Measurements from ENCODE around the gene MPPED2.

GRCh38 chr11:30455025-30455424, 131.1 kb downstream of the MPPED2 start:
- TF ChIP-seq, protein P1, sequence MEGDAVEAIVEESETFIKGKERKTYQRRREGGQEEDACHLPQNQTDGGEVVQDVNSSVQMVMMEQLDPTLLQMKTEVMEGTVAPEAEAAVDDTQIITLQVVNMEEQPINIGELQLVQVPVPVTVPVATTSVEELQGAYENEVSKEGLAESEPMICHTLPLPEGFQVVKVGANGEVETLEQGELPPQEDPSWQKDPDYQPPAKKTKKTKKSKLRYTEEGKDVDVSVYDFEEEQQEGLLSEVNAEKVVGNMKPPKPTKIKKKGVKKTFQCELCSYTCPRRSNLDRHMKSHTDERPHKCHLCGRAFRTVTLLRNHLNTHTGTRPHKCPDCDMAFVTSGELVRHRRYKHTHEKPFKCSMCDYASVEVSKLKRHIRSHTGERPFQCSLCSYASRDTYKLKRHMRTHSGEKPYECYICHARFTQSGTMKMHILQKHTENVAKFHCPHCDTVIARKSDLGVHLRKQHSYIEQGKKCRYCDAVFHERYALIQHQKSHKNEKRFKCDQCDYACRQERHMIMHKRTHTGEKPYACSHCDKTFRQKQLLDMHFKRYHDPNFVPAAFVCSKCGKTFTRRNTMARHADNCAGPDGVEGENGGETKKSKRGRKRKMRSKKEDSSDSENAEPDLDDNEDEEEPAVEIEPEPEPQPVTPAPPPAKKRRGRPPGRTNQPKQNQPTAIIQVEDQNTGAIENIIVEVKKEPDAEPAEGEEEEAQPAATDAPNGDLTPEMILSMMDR (conservative IDR thresholded peaks at IDR 0.05 in 1 of 2, IDR thresholded peaks at IDR 0.05 in 1 of 2; ENCODE audit: extremely low read depth in 1 of 2, insufficient read depth in 1 of 2, low read depth in 1 of 2, low read length in 2 of 2), result no peak
- TF ChIP-seq EZH2 (IDR thresholded peaks at IDR 0.05; ENCODE audit: borderline replicate concordance, low read length), result no peak

Measured in mammary epithelial cell (primary cell).